B cell (primary cell): ENCODE data around the gene PLSCR4. TPM values are rescaled to one million over a fixed set of nuclear protein-coding genes. Genes with fewer than 3 reads are reported as not detected.
"Not testable (repeated sequence)": the region's sequence is repeated elsewhere in the genome, so short reads cannot be mapped to it uniquely, and the experiment has no call there.

Experiments
- ATAC-seq: fragments of 200-7000 bp; cut with Tn5 transposase; one replicate; pipeline ENCODE4 v1.10.0; 2021; ENCODE audit warnings: low read depth, mild to moderate bottlenecking, moderate number of reproducible peaks, moderate library complexity
- CTCF ChIA-PET: fragments of 350-600 bp; sonication (Branson Sonifier 250); formaldehyde crosslinking; loops from one replicate; lab custom pipeline; 2021; ENCODE audit warnings: antibody characterized with exemption, inconsistent platforms; lab: Charles Lee
- POLR2A ChIA-PET: fragments of 350-600 bp; sonication (Branson Sonifier 250); formaldehyde crosslinking; loops from one replicate; lab custom pipeline; 2021; ENCODE audit warnings: antibody characterized with exemption; lab: Charles Lee
- DNase-seq: peaks from one replicate; pipeline ENCODE4 v3.0.0; 2013
- H2AFZ ChIP-seq: 2 replicates; pipeline ENCODE4 v1.6.1; 2012; ENCODE audit warnings: mild to moderate bottlenecking, low read depth, low read length; ENCODE audit not compliant: insufficient read depth, poor library complexity, severe bottlenecking
- H3K27ac ChIP-seq, 2 donors: 1 replicate in 1 of 2; 2 replicates in 1 of 2; pipeline ENCODE4 v1.5.1; 2012 to 2013; ENCODE audit warnings: low read length in 2 of 2, mild to moderate bottlenecking in 2 of 2, moderate library complexity in 1 of 2
- H3K27me3 ChIP-seq, 4 experiments: fragments of 200-600 bp in 1 of 4; sonication (generic) in 1 of 4; replicated peaks in 1 of 4; 1 replicate in 2 of 4; 2 replicates in 2 of 4; pipeline versions ENCODE4 v1.6.1 to v1.7.0; 2013 to 2016; ENCODE audit warnings: low read length in 3 of 4, mild to moderate bottlenecking in 2 of 4, mixed read lengths in 1 of 4, moderate library complexity in 1 of 4; ENCODE audit not compliant: insufficient read depth in 4 of 4, control insufficient read depth in 3 of 4; ENCODE audit errors: control extremely low read depth in 1 of 4
- H3K36me3 ChIP-seq, 2 experiments: replicated peaks in 1 of 2; 1 replicate in 1 of 2; 2 replicates in 1 of 2; pipeline versions ENCODE4 v1.6.1 to v1.7.1; 2013; ENCODE audit warnings: low read length in 1 of 2; ENCODE audit not compliant: insufficient read depth in 2 of 2, control insufficient read depth in 1 of 2; ENCODE audit errors: control extremely low read depth in 1 of 2, extremely low read depth in 1 of 2
- H3K4me1 ChIP-seq, 2 donors: fragments of 200-600 bp in 1 of 2; sonication (generic) in 1 of 2; 1 replicate in 1 of 2; 2 replicates in 1 of 2; pipeline versions ENCODE4 v1.5.1 to v1.6.1; 2013 to 2017; ENCODE audit warnings: low read length in 2 of 2; ENCODE audit not compliant: control insufficient read depth in 2 of 2, insufficient read depth in 2 of 2
- H3K4me2 ChIP-seq: replicated peaks from 2 replicates; pipeline ENCODE3; 2012; ENCODE audit warnings: mild to moderate bottlenecking, low read depth, low read length; ENCODE audit not compliant: poor library complexity, severe bottlenecking
- H3K4me3 ChIP-seq, 5 experiments: fragments of 200-600 bp in 1 of 5; sonication (generic) in 1 of 5; 1 replicate in 3 of 5; 2 replicates in 2 of 5; pipeline versions ENCODE4 v1.5.1 to v1.7.0; 2011 to 2016; ENCODE audit warnings: low read length in 4 of 5, mild to moderate bottlenecking in 4 of 5, low read depth in 2 of 5, control low read depth in 1 of 5, moderate library complexity in 1 of 5; ENCODE audit not compliant: insufficient read depth in 1 of 5; ENCODE audit errors: control extremely low read depth in 1 of 5, extremely low read depth in 1 of 5
- H3K79me2 ChIP-seq: fragments of 200-600 bp; sonication (generic); one replicate; pipeline ENCODE4 v1.6.0; 2016; ENCODE audit warnings: low read length; ENCODE audit not compliant: control insufficient read depth, insufficient read depth
- H3K9ac ChIP-seq: fragments of 200-600 bp; sonication (generic); 2 replicates; pipeline ENCODE4 v1.6.1; 2017; ENCODE audit warnings: mild to moderate bottlenecking, low read length, moderate library complexity
- H3K9me3 ChIP-seq, 3 donors: one replicate each; pipeline versions ENCODE4 v1.6.1 to v1.7.1; 2013; ENCODE audit warnings: low read length in 2 of 3; ENCODE audit not compliant: control insufficient read depth in 2 of 3, insufficient read depth in 1 of 3; ENCODE audit errors: control extremely low read depth in 1 of 3
- H4K20me1 ChIP-seq: 2 replicates; pipeline ENCODE4 v1.6.0; 2012; ENCODE audit warnings: mild to moderate bottlenecking, low read length; ENCODE audit not compliant: insufficient read depth, control insufficient read depth, poor library complexity, severe bottlenecking
- H3K27ac Mint-ChIP-seq: one replicate; pipeline ENCODE4 v1.8.0; 2021; ENCODE audit warnings: mixed read lengths
- H3K27me3 Mint-ChIP-seq: one replicate; pipeline ENCODE4 v1.8.0; 2021; ENCODE audit warnings: mixed read lengths
- H3K4me1 Mint-ChIP-seq: one replicate; pipeline ENCODE4 v1.8.0; 2021; ENCODE audit warnings: mixed read lengths
- H3K4me3 Mint-ChIP-seq: one replicate; pipeline ENCODE4 v1.8.0; 2021; ENCODE audit warnings: mixed read lengths
- H3K9me3 Mint-ChIP-seq: one replicate; pipeline ENCODE4 v1.8.0; 2022; ENCODE audit warnings: mixed read lengths; ENCODE audit not compliant: insufficient read depth
- EZH2 ChIP-seq: IDR thresholded peaks from 2 replicates; pipeline ENCODE4 v1.6.1; 2012; ENCODE audit warnings: borderline replicate concordance, low read depth, mild to moderate bottlenecking, moderate library complexity, low read length; ENCODE audit not compliant: insufficient read depth, poor library complexity, severe bottlenecking
- WGBS: methylation state at CpG from one replicate; pipeline ENCODE4 v1.1.5; 2013; ENCODE audit warnings: missing lambda C conversion rate; ENCODE audit not compliant: insufficient coverage; 5-methylcytosine and 5-hydroxymethylcytosine counted together
- intact Hi-C: fragments of 100-400 bp; cut with micrococcal nuclease; formaldehyde crosslinking; loops from one replicate; pipeline ENCODE4 v1.10.0; 2022
- polyA plus RNA-seq: library from polyadenylated mRNA; depleted of rRNA; stranded (reverse); fragments of >200 nt; gene quantifications from 2 replicates; pipeline ENCODE4 v1.2.3, GENCODE V29; 2012
- total RNA-seq, 2 donors: library from RNA; stranded (reverse); fragments of 120-200 nt in 1 of 2; gene quantifications; 1 replicate in 1 of 2; 2 replicates in 1 of 2; pipeline versions ENCODE4 v1.2.3 to v1.2.4, GENCODE V29; 2013 to 2022
- TF ChIP-seq, protein P1 (sequence below): fragments of 200-600 bp; IDR thresholded peaks from one replicate; pipeline ENCODE4 v1.8.0; 2022; ENCODE audit warnings: antibody characterized with exemption, mild to moderate bottlenecking

Gene PLSCR4
- total and polyA plus RNA-seq, 2 donors (not counting 1 experiment from before 2014, with no cell fraction given) = not detected

DNA sequence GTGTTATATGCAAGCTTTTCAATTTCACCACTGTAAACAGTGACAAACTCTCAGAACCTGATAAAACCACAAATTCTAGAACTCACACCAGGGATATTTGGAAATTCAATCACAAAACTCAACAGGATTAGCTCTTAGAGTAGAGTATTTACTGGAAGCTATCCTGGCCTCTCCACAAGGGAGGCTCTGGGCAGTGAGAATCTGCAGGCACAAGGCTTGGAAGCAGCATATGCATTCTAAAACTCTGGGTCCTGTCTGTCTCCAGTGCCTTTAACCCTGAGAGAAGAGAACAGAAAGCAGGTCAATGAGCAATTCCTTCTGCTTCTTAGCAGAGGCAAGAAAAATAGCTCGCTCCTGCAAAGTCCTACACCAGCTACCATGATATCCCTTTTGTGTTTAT is 23.4 kb downstream of the PLSCR4 start:
- Histone ChIP-seq H3K9me3 (peaks cover 0 to 1% (median 0%) of the 10 kb centered on the region in 3 donors), H3K36me3 (no peaks in the 10 kb centered on the region), H4K20me1 (no peaks in the 10 kb centered on the region), H3K79me2 (no peaks in the 10 kb centered on the region), H2AFZ (no peak overlapping the region), H3K27me3 (no peaks in the 10 kb centered on the region), H3K4me3 (no peak overlapping the region), H3K4me1 (no peaks in the 10 kb centered on the region), H3K9ac (no peak overlapping the region), H3K4me2 (no peak overlapping the region), H3K27ac (no peak overlapping the region)
- POLR2A ChIA-PET = no interaction called here
- intact Hi-C loops = no loop called here
- TF ChIP-seq EZH2 = no peak
- TF ChIP-seq, protein P1, sequence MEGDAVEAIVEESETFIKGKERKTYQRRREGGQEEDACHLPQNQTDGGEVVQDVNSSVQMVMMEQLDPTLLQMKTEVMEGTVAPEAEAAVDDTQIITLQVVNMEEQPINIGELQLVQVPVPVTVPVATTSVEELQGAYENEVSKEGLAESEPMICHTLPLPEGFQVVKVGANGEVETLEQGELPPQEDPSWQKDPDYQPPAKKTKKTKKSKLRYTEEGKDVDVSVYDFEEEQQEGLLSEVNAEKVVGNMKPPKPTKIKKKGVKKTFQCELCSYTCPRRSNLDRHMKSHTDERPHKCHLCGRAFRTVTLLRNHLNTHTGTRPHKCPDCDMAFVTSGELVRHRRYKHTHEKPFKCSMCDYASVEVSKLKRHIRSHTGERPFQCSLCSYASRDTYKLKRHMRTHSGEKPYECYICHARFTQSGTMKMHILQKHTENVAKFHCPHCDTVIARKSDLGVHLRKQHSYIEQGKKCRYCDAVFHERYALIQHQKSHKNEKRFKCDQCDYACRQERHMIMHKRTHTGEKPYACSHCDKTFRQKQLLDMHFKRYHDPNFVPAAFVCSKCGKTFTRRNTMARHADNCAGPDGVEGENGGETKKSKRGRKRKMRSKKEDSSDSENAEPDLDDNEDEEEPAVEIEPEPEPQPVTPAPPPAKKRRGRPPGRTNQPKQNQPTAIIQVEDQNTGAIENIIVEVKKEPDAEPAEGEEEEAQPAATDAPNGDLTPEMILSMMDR = no peak
- ATAC-seq = no peak
- Mint-ChIP-seq H3K27me3 (no peaks in the 10 kb centered on the region), H3K4me3 (no peak overlapping the region), H3K27ac (no peak overlapping the region), H3K9me3 (no peaks in the 10 kb centered on the region), H3K4me1 (no peaks in the 10 kb centered on the region)
- CTCF ChIA-PET = interaction anchor here (1.7 kb wide), 1 partner anchor 350 kb away, joined by 5 read pairs; no protein-coding TSS in a partner anchor
- DNase-seq = no peak
- WGBS = no CpG with 5 or more reads among the region's 1 CpG

DNA sequence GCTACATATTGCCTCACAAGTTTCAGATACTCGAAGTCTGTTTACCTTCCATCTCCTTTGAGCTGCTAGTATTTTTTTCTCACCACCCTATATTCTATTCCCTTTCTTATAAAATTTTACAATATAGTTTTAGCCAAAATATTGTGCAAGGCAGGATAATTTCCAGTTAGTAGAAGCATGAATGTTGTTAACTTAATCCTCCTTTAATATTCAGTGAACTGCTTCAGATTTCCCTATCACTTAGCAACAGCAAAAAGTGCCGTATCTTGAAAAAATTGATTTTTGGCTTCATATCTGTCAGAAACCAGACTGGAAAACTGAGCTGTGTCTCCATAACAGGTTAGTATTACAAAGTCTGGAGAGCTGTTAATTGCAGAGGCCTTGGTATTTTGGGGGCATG is 24.0 kb downstream of the PLSCR4 start:
- WGBS = 86% methylated on average over 1 of the region's 2 CpGs
- Histone ChIP-seq H3K27me3 (no peaks in the 10 kb centered on the region), H3K4me3 (no peak overlapping the region), H3K9me3 (peaks cover 0 to 1% (median 0%) of the 10 kb centered on the region in 3 donors), H2AFZ (no peak overlapping the region), H4K20me1 (no peaks in the 10 kb centered on the region), H3K9ac (no peak overlapping the region), H3K4me2 (no peak overlapping the region), H3K79me2 (no peaks in the 10 kb centered on the region), H3K27ac (no peak overlapping the region), H3K4me1 (no peaks in the 10 kb centered on the region), H3K36me3 (no peaks in the 10 kb centered on the region)
- ATAC-seq (no peak), DNase-seq (no peak)
- H3K4me3 Mint-ChIP-seq = no peak overlapping the region
- no peaks in the 10 kb centered on the region for H3K27me3 Mint-ChIP-seq
- POLR2A ChIA-PET = no interaction called here
- H3K27ac Mint-ChIP-seq = no peak overlapping the region
- no peaks in the 10 kb centered on the region for H3K9me3 Mint-ChIP-seq
- H3K4me1 Mint-ChIP-seq = no peaks in the 10 kb centered on the region
- CTCF ChIA-PET = interaction anchor here (1.7 kb wide), 1 partner anchor 351 kb away, joined by 5 read pairs; no protein-coding TSS in a partner anchor
- intact Hi-C loops = no loop called here
- TF ChIP-seq, protein P1 = no peak
- TF ChIP-seq EZH2 = no peak

DNA sequence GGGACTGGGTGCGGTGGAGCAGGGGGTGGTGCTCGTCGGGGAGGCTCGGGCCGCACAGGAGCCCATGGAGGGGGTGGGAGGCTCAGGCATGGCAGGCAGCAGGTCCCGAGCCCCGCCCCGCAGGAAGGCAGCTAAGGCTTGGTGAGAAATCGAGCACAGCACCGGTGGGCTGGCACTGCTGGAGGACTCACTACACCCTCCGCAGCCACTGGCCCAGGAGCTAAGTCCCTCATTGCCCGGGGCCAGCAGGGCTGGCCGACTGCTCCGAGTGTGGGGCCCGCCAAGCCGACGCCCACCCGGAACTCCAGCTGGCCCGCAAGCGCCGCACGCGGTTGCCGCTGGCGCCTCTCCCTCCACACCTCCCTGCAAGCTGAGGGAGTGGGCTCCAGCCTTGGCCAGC is 25.4 kb downstream of the PLSCR4 start:
- DNase-seq, H3K27me3 Mint-ChIP-seq, H3K27me3 ChIP-seq, H3K9me3 Mint-ChIP-seq, H3K27ac Mint-ChIP-seq, H3K4me3 Mint-ChIP-seq, H4K20me1 ChIP-seq, ATAC-seq, H3K79me2 ChIP-seq, H3K36me3 ChIP-seq, H3K4me1 ChIP-seq, H3K9ac ChIP-seq, H3K4me3 ChIP-seq, POLR2A ChIA-PET, intact Hi-C loops, H3K4me2 ChIP-seq, H3K4me1 Mint-ChIP-seq, H2AFZ ChIP-seq, H3K27ac ChIP-seq, H3K9me3 ChIP-seq: not testable (repeated sequence)
- WGBS = 97% methylated on average over 13 of the region's 25 CpGs
- CTCF ChIA-PET = interaction anchor here (2.4 kb wide), 1 partner anchor 352 kb away, joined by 10 read pairs; no protein-coding TSS in a partner anchor
